Putamen (tissue), 1 donor: ENCODE results near the gene ZNF827.

Source experiments
- DNase-seq: peaks from one replicate; pipeline ENCODE4 v3.0.0-alpha.2; 2016; ENCODE audit warnings: low spot score

ZNF827 gene

GRCh38 chr4:145756244-145756643 is 182.4 kb downstream of the ZNF827 start:
- no peak for DNase-seq

- DNase-seq: no peak
Observed at GRCh38 chr4:145755802-145756201, 182.8 kb downstream of the ZNF827 start.

GRCh38 chr4:145743641-145744040 is 195.0 kb downstream of the ZNF827 start:
- no peak for DNase-seq

GRCh38 chr4:145740806-145741205 is 197.8 kb downstream of the ZNF827 start:
- no peak for DNase-seq

GRCh38 chr4:145739845-145740244 is 198.8 kb downstream of the ZNF827 start:
- DNase-seq: no peak

GRCh38 chr4:145736241-145736831 is 202.3 kb downstream of the ZNF827 start:
- DNase-seq: no peak

GRCh38 chr4:145735827-145736226 is 202.8 kb downstream of the ZNF827 start:
- DNase-seq: no peak

- DNase-seq: no peak
Observed at GRCh38 chr4:145735347-145735675, 203.3 kb downstream of the ZNF827 start.

- no peak for DNase-seq
Observed at GRCh38 chr4:145734576-145735346, 203.9 kb downstream of the ZNF827 start.

- no peak for DNase-seq
Observed at GRCh38 chr4:145734031-145734430, 204.6 kb downstream of the ZNF827 start.

GRCh38 chr4:145732895-145733880 is 205.4 kb downstream of the ZNF827 start:
- peak; percentile 94 for DNase-seq

GRCh38 chr4:145732001-145732815 is 206.4 kb downstream of the ZNF827 start:
- no peak for DNase-seq

- no peak for DNase-seq
Observed at GRCh38 chr4:145731028-145731427, 207.6 kb downstream of the ZNF827 start.

- DNase-seq: no peak
Observed at GRCh38 chr4:145730026-145730425, 208.6 kb downstream of the ZNF827 start.

GRCh38 chr4:145723336-145723735 is 215.3 kb downstream of the ZNF827 start:
- DNase-seq: no peak

GRCh38 chr4:145722561-145722960 is 216.1 kb downstream of the ZNF827 start:
- DNase-seq: no peak

GRCh38 chr4:145720656-145721055 is 218.0 kb downstream of the ZNF827 start:
- DNase-seq: no peak

GRCh38 chr4:145719752-145720624 is 218.6 kb downstream of the ZNF827 start:
- DNase-seq: no peak

GRCh38 chr4:145716661-145717200 is 221.9 kb downstream of the ZNF827 start:
- no peak for DNase-seq

- DNase-seq: no peak
Observed at GRCh38 chr4:145716200-145716599, 222.4 kb downstream of the ZNF827 start.
